GM10248 (cell line): ENCODE data around the gene HNRNPK.

Source experiments
- CTCF ChIA-PET: fragments of 300-600 bp; sonication (Branson Sonifier 250); formaldehyde crosslinking; extraction: SDS; loops from one replicate; lab custom pipeline; 2021; ENCODE audit warnings: antibody characterized with exemption; lab: Yijun Ruan, JAX
- POLR2A ChIA-PET: fragments of 350-650 bp; sonication (Branson Sonifier 250); formaldehyde crosslinking; extraction: SDS; loops from one replicate; lab custom pipeline; 2020; ENCODE audit warnings: antibody characterized with exemption; lab: Yijun Ruan, JAX
- DNase-seq: peaks from one replicate; pipeline ENCODE4 v3.0.0; 2012; ENCODE audit errors: extremely low spot score
- TF ChIP-seq, protein P1 (sequence below): IDR thresholded peaks from 2 replicates; pipeline ENCODE4 v1.5.1; 2012; ENCODE audit warnings: mild to moderate bottlenecking, low read depth; ENCODE audit errors: extremely low read depth, missing control alignments, control extremely low read depth

HNRNPK gene

DNA sequence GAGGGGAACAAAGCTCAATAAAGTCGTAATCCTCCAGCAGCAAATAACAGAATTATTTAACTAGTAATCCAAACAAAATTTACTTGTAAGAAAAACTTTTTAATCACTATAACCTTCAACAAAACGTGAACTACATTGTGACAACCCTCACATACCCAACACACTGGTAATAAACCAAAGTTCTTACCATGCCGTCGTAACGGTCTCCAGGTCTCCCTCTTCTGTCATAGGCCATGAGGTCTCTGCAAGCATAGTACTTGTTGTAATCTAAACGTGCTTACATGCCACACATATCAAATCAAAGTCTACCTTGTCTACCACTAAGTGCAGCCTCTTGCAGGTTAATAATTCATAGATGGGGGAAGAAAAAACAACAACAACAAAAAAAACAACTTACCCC lies 8.5 kb downstream of the HNRNPK start:
- no peak for DNase-seq
- POLR2A ChIA-PET = interaction anchor here (1.5 to 1.9 kb wide), 2 partner anchors 9 kb away, joined by 5 to 8 read pairs; partner anchors contain the start of genes HNRNPK and RMI1
- CTCF ChIA-PET = interaction anchor here (1.2 to 2.8 kb wide), 3 partner anchors 8 to 11 kb away, joined by 3 to 8 read pairs (median 4); partner anchors contain the start of genes HNRNPK and RMI1

DNA sequence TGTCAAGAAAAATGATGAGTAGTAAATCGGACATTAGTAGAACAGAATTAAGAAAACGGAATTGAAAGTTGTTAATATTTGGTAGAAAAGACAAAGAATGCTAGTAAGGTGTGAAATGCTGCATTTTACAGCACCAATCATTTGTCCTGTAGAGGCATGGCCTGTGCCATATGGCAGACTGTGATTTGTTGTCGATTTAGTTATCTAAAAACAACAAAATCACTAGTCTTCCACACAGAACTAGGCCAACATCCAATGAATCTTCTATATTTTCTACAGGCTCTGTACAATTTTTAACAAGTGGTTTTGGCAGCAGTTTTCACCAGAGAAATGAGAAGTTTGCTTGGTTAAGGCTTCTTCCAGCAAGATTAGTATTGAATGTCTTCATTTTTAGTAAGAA lies 10.4 kb downstream of the HNRNPK start:
- ChIA-PET CTCF (interaction anchor here (2.8 kb wide), 1 partner anchor 10 kb away, joined by 8 read pairs; the partner anchor contains the start of genes HNRNPK and RMI1), POLR2A (interaction anchor here (0.7 to 1.0 kb wide), 3 partner anchors 9 to 12 kb away, joined by 3 to 4 read pairs (median 3); partner anchors contain the start of genes HNRNPK and RMI1)
- no peak for DNase-seq

More for the DNA sequence above, 8.5 kb downstream of the HNRNPK start:
- TF ChIP-seq, protein P1, sequence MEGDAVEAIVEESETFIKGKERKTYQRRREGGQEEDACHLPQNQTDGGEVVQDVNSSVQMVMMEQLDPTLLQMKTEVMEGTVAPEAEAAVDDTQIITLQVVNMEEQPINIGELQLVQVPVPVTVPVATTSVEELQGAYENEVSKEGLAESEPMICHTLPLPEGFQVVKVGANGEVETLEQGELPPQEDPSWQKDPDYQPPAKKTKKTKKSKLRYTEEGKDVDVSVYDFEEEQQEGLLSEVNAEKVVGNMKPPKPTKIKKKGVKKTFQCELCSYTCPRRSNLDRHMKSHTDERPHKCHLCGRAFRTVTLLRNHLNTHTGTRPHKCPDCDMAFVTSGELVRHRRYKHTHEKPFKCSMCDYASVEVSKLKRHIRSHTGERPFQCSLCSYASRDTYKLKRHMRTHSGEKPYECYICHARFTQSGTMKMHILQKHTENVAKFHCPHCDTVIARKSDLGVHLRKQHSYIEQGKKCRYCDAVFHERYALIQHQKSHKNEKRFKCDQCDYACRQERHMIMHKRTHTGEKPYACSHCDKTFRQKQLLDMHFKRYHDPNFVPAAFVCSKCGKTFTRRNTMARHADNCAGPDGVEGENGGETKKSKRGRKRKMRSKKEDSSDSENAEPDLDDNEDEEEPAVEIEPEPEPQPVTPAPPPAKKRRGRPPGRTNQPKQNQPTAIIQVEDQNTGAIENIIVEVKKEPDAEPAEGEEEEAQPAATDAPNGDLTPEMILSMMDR = no peak

DNA sequence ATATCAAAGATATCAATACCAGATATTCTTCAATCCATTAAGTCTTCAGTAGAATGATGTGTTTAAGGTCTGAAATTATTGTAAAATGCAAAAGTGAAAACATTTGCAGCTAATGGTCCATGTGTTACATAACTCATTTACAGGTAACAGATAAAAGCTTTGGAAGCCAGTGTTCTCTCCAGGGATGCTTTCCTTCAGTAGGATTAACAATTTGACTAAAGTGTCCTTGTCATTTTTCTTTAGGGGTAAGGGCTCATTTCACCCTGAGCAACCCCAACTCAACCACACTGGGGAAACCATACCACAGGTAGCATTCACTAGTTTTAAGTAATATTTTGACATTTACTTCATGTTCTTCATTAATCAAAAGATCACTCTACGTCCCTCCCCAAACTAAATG lies 12.9 kb downstream of the HNRNPK start:
- ChIA-PET CTCF (interaction anchor here (1.6 to 2.0 kb wide), 2 partner anchors 9 to 11 kb away, joined by 6 to 8 read pairs; a partner anchor contains a TSS), POLR2A (no interaction called here)
- TF ChIP-seq, protein P1 = no peak
- DNase-seq = no peak

More for the DNA sequence above, 10.4 kb downstream of the HNRNPK start:
- TF ChIP-seq, protein P1 = no peak

DNA sequence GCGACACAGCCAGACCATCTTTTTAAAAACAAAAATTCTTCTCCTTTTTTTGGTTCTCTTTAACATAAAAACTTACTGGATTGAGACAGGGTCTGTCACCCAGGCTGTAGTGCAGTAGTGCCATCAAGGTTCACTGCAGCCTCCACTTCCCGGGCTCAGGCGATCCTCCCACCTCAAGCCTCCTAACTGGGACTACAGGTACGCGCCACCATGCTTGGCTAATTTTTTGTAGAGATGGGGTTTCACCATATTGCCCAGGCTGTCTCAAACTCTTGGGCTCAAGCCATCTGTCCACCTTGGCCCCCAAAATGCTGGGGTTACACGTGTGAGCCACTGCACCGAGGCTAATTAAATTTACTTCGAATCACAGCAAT lies 13.8 kb downstream of the HNRNPK start:
- POLR2A ChIA-PET = no interaction called here
- no peak for DNase-seq
- CTCF ChIA-PET = interaction anchor here (2.0 kb wide), 1 partner anchor 8 kb away, joined by 8 read pairs; no protein-coding TSS in a partner anchor
- TF ChIP-seq, protein P1 = no peak

DNA sequence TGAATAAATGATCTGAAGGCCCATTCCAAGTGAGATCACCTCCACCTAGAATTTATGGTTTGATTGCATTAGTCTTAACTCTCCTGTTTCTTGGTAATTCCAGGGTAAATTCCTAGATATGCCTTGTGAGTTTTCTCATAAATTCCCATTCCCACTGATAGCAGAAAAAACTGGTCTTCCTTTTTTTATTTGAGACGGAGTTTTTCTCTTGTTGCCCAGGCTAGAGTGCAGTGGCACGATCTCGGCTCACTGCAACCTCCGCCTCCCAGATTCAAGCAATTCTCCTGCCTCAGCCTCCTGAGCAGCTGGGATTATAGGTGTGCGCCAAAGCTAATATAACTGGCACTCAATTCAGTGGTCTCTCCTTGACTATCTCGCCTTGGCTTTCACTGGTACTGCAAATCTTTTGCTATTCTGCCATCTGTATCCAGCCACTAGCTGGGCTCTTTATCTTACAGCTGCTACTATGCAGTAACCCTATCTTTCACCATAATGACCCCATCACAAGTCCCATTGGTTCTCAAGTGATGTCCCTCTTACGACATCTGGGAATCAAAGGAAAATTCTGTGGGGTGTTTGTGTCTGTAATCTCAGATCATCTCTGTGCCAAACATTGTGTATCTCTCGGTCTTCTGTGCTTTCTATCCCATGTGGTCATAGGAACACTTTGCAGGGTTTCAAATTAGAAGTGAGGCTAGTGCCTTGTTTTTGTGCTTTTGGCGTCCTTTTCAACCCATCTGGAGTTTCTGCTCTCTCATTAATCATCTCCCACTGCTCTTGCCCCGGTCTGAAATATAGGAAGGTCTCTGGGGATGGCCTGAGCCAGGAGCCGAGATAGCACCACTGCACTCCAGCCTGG lies 14.4 kb downstream of the HNRNPK start:
- DNase-seq = no peak
- TF ChIP-seq, protein P1 = no peak
- ChIA-PET POLR2A (interaction anchor here (0.5 kb wide), 1 partner anchor 12 kb away, joined by 4 read pairs; no protein-coding TSS in a partner anchor), CTCF (no interaction called here)

DNA sequence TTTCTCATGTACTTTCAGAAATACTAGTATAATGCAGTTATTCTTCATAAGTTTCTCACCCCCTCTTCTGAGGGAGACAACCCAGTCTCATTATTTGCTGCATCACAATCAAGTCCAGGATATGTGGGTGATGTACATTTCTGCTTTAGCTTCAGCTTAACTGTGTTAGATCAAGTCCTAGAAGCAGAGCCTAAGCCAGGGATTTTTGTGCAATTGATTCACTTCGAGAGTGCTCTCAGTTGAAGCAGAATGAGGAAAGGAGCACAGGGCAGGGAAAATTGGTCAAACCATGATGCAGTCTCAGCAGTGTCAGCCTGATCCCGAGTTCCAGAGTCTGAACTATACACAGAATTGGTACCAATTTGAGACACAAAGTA lies 15.1 kb downstream of the HNRNPK start:
- DNase-seq = no peak
- TF ChIP-seq, protein P1 = no peak
- POLR2A ChIA-PET = interaction anchor here (0.5 kb wide), 1 partner anchor 13 kb away, joined by 4 read pairs; no protein-coding TSS in a partner anchor
- CTCF ChIA-PET = no interaction called here
